ENCODE data around the gene BAHD1.
A peak's percentile ranks its signal among the peaks of the same experiment; 100 is the strongest.

The BAHD1 gene

DNA sequence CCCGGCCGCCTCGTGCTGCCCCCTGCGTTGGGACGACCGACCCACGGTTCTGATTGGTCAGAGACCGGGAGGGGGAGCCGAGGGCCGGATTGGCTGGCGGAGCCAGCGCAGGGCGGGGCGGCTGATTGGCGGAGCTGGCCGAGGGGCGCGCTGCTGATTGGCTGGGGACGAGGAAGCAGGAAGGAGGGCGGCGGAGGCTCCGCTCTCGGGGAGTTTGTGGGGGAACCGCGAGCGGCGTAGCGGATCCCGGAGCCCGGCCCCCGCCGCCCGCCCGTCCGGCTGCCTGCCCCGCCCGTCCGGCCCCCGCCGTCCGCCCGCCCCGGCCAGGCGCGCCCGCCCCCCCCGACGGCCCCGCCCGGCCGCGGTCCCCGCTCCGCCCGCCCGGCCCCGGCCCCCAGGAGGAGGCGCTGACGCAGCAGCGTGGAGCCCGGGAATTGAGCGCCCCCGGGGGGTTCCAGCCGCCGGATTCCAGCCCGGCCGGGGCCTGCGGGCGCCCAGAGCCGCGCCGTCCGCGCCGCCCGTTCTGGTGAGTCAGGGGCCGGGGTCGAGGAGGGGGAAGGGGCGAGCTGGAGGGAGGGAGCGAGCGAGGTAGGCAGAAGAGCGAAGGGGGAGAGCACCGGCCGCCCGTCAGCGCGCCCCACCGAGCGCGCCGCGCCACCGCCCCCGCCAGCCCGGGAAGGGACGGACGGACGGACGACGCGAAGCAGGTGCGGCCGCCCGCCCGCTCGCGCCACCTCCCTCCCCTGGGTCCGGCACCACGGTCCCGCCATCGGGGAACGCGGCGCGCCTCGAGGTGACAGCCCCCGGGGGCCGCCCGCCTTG, at the start of gene BAHD1:
BAHD1 (plus strand) TSS at position 211 of the 822 bp plus-strand sequence. CDS start 17,512 bp downstream, outside the sequence.
- peak; percentile 95 for DNase-seq

DNA sequence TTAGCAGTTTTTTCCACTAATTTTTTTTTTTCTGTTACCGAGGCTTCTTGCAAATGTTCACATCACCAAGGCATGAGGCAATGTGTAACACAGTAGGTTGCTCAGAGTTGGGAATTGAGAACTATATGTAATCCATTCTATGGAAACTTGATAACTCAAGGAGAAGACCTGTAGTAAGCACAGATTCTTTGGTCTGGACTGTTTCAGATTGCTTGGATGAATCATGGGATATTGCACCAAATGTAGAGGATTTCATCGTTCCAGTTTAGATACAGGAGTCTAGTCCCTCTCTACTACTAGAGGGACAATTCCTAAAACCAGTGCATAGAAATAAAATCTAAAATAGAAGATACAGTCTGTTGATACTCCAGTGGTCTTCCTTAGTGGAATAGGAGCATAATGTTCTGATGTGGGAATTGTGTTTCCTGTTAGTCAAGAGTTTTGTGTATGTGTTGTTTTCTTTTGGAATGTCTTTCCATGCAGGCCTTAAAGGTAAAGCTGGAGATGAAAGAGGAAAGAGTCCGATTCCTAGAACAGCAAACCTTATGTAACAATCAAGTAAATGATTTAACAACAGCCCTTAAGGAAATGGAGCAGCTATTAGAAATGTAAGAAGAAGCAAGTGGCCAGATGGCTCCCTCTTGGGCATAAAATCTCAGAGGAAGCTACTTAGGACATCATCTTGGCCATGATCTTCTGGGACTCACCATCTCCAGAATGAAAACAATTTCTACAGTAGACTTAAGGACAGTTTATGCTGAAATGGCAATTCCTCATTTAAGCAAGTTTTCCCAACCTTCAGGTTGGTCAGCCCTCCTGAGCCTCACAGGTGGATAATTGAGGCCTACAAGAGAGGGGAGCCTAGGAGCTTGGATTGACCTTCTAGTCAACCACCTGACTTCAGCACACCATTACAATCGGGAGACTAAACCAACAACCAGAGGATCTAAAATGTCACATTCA, 47.5 kb upstream of the BAHD1 start:
- peak; percentile 64 for DNase-seq

DNA sequence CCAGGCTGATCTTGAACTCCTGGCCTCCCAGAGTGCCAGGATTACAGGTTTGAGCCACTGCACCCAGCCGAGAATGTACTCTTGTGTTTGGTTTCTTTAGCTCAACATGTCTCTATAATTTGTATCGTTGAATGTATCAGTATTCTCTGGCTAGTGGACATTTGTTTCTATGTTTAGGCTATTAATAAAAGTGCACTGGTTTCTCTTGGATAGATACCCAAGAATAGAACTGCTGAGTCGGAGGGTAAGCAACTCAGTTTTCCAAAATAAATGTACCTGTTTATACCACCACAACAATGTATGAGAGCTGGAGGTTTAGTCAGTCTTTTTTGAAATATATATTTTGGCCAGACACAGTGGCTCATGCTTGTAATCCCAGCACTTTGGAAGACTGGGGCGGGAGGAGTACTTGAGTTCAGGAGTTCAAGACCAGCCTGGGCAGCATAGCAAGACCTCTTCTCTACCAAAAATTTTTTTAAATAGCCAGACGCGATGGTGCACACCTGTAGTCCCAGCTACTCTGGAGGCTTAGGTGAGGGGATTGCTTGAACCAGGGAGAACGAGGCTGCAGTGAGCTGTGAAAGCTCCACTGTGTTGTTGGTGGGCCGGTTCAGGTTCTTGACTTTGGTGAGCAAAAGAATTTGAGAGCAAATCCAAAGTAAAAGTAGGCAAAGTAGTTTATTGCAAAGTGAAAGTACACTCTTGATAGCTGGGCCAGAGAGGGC, 42.9 kb upstream of the BAHD1 start:
- DNase-seq = no peak

DNA sequence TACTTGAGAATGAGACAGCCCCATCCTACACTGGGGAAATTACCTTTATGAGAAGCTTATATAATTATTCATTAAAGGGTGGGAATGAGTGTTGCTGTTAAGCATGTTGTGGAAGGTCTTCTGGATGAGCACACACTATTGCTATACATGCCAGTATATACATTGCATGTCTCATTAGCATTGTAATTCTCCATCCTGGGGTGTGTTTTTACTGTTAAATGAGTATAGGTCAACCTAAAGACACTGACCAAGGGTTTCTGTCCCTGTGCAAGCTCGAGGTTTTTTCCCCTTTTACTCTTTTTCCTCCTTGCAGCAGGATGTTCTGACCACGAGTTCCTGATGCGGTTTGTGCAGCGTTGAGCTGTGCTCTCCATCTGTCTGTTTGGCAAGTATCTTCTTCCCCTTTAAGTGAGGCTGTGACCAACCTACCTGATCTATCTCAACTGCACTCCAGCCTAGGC, 42.3 kb upstream of the BAHD1 start:
- DNase-seq = no peak

DNA sequence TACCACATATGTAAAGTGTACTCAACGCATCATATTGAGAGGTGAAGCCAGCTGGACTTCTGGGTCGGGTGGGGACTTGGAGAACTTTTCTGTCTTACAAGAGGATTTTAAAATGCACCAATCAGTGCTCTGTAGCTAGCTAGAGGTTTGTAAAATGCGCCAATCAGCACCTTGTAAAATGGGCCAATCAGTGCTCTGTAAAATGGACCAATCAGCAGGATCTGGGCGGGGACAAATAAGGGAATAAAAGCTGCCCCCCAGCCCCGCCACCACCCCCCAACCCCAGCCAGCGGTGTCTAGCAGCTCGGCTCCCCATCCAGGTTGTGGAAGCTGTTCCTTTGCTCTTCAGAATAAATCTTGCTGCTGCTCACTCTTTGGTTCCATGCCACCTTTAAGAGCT, 41.4 kb upstream of the BAHD1 start:
- no peak for DNase-seq

GRCh38 chr15:40405501-40406381, 35.0 kb upstream of the BAHD1 start, which contains the start of gene IVD:
IVD (plus strand) TSS chr15:40405795; CDS start chr15:40405828, 33 bp downstream.
- peak; percentile 95 for DNase-seq

DNA sequence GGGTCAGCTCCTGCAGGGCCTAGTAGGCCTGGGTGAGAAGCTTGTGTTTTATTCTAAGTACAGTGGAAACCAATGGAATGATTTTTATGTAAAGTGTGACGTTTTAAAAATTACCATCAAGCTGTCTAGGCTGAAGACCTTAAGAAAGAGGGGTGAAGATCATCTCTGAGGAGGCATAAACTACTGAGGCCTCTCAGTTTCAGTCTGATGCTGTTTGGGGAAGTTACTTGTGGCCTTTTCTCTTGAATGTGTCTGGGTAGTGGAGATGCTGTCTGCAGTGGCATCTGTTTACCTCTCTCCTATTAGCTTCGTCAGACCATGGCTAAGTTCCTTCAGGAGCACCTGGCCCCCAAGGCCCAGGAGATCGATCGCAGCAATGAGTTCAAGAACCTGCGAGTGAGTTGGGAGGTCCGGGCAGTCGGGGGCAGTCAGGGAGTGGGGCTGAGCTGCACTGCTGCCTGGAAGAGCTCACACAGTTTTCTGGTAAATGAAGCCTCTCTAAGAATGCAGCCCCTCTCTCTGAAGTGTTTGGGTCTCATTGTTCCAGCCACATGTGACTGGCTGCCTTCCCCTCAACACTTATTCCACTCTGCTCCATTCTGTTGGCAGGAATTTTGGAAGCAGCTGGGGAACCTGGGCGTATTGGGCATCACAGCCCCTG, 33.3 kb upstream of the BAHD1 start:
- no peak for DNase-seq

DNA sequence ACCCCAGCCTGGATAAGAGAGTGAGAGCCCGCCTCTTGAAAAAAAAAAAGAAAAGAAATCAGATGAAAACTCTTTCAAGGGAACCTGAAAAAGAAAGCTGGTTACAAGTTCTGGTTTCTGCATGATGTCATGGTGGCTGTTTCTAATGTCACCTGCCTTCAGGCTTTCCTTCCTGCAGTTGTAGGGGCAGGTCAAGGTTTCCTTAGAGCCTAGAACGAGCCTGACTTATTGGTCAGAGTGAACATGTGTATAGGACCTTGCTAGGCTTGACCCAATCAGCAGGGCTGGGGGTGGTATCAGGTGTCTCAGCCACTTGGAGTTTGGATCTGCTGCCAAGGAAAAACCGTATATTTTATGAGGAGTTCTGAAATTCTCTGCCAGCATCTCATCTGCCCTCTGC, 31.4 kb upstream of the BAHD1 start:
- no peak for DNase-seq

DNA sequence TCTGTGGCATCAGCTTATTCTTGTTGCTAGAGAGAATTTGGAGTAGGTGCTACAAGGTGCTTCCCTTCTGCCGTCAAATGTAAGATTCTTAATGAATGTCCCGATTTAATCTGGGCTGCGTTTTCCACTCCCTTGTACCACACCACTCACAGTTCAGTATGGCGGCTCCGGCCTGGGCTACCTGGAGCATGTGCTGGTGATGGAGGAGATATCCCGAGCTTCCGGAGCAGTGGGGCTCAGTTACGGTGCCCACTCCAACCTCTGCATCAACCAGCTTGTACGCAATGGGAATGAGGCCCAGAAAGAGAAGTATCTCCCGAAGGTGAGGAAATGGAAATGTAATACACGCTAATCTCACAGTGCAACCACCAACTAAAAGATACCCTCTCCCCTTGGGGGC, 30.3 kb upstream of the BAHD1 start:
- DNase-seq = no peak

- no peak for DNase-seq
Measured at GRCh38 chr15:40412095-40412759, 28.5 kb upstream of the BAHD1 start.

DNA sequence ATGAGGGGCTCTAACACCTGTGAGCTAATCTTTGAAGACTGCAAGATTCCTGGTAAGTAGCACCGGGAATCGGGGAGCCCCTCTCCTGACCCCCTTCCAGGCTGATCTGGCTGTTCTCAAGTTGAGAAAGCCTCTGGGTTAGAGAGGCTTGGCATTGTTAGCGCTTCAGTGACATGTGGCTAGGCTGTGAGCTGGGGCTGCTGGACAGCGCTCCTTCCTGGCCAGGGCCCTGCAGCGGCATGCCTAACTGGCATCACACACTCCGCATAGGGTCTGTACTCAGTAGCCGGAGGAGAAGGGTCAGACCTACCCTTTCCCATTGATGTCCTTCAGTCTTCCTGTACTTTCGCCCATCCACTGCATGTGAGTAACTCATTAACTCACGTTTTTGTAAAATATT, 27.7 kb upstream of the BAHD1 start:
- no peak for DNase-seq

GRCh38 chr15:40414816-40415215, 25.9 kb upstream of the BAHD1 start:
- no peak for DNase-seq

GRCh38 chr15:40415226-40415625, 25.5 kb upstream of the BAHD1 start:
- no peak for DNase-seq

GRCh38 chr15:40416056-40416455, 24.7 kb upstream of the BAHD1 start:
- no peak for DNase-seq

DNA sequence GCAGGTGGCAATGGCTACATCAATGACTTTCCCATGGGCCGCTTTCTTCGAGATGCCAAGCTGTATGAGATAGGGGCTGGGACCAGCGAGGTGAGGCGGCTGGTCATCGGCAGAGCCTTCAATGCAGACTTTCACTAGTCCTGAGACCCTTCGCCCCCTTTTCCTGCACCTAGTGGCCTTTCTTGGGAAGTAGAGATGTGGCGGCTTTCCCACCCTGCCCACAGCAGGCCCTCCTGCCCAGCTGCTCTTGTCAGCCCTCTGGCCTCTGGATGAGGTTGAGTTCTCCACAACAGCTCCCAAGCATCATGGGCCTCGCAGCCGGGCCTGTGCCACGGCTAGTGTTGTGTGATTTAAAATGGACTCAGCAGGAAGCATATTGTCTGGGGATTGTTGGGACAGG, 22.6 kb upstream of the BAHD1 start:
- no peak for DNase-seq

DNA sequence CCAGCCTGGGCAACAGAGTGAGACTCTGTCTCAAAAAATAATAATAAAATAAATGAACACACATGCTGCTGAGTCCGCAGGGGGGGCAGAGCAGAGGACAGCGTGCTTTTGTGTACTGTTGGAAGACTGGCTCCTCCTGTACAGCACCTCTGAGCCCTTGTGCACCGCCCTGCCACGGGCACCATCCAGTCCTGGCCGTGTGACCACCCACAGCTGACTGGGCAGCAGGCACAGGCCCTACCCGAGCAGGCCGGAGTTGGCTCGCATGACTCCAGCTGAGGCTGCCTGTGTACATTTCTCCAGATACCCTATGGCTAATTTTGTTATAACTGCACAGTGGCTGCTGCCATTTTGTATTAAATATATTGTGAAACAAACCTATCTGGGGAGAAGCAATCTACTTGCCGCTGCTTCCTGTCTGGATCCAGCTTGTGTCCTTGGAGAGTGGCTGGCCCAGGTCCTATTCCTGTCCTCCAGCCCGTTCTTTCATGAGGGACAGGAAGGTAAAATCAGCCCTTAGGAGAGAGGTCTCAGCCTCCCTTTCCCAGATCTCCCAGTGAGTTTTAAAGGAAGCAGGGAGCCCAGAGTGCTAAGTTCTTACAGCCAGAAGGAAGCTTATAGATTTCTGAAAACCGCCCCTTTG, 20.6 kb upstream of the BAHD1 start:
- DNase-seq = no peak

GRCh38 chr15:40420793-40421192, 20.0 kb upstream of the BAHD1 start:
- DNase-seq = no peak

DNA sequence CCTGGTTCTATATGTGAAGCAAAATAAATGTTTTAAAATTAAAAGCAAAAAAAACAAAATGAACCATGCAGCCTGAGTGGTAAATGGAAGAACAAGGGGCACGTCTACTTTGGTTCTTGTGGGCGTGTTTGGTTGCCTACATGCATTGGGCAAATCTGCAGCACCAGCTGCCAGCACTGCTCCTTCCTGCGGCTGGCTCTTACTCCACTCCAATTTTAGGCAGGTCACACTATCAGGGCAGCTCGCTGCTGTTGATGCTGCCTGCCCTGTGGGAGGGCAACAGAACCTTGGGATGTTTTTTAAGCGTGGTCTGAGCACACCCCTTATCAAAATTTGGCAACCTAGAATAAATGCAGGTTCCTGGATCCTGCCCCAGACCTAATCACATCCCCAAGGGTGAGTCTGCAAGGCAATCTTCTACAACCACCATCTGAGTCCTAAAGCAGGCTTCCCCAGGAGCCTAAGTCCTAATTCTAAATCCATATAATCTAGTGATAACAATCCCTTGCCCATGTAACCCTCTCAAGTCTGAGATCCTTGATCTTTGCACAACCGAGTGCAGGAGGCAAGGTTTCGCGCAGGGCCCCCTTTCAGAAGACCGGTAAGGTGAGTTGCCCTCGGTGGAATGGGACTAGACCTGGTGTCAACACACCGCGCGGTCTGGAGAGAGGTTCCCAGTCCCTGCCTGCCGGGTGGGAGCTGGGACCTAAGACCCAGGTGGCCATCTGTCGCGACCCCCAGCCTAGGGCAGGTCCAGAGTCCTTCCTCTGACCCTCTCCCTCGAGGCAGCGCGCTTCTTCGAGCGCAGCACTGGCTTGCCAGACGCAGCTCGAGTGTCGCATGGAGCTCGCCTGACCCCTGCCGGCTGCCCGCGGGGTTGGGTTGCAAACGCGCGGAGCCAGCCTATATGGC, 19.3 kb upstream of the BAHD1 start:
- peak; percentile 52 for DNase-seq

DNA sequence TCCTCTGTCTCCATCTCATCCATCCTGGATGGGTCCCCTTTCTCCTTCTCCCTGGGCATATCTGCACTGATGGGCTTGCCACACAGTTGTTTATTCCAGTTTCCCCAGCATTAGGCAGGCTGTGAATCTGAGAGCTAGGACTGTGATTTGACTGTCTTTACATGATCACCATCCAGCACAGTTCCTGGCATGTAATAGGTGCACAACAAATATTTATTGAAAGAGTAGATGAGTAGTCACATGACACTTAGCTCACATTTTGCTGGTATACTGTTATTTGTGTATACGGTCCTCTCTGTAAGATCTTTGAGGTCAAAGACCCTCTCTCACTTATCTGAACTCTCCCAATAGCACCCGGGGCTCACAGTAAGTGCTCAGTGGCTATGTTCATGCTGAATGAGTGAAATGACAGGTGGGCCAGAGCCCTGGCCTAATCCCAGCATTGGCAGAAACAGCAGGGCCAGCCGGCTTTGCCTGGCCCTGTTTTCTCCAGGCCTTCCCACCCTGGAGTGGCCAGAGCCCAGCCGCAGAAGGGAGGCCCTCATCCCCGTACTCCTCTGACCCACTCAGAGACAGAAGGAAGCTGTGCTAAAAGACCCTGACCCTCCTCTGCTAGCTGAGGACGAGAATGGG, 16.2 kb upstream of the BAHD1 start:
- DNase-seq = no peak

All from fibroblast of upper back skin (primary cell).